PFSK-1 (cell line): ENCODE data around the gene MARK3. TPM values are rescaled to one million over a fixed set of nuclear protein-coding genes. Genes with fewer than 3 reads are reported as not detected.

ENCODE experiments used
- FOXP2 ChIP-seq: optimal IDR thresholded peaks from 2 replicates; pipeline ENCODE3; 2011; ENCODE audit warnings: borderline replicate concordance, control low read depth, inconsistent platforms; ENCODE audit not compliant: insufficient read depth; ENCODE audit errors: extremely low read length, extremely low read depth
- POLR2AphosphoS5 ChIP-seq: IDR thresholded peaks from 2 replicates; pipeline ENCODE4 v1.6.1; 2012; ENCODE audit warnings: low read depth, mild to moderate bottlenecking, control low read depth, low read length, moderate library complexity
- REST ChIP-seq, 2 experiments: IDR thresholded peaks; 2 replicates each; pipeline versions ENCODE4 v1.6.1 to v1.8.0; 2011 to 2012; ENCODE audit warnings: low read depth in 2 of 2, low read length in 2 of 2, control low read depth in 1 of 2, inconsistent platforms in 1 of 2, mild to moderate bottlenecking in 1 of 2, moderate library complexity in 1 of 2; ENCODE audit not compliant: insufficient read depth in 1 of 2
- SIN3A ChIP-seq: IDR thresholded peaks from 2 replicates; pipeline ENCODE4 v1.6.1; 2012; ENCODE audit warnings: mild to moderate bottlenecking, low read length, moderate library complexity, borderline replicate concordance; ENCODE audit not compliant: insufficient read depth
- TAF1 ChIP-seq: IDR thresholded peaks from 2 replicates; pipeline ENCODE4 v1.6.1; 2012; ENCODE audit warnings: low read length, control low read depth, borderline replicate concordance; ENCODE audit not compliant: insufficient read depth
- polyA plus RNA-seq: library from polyadenylated mRNA; unstranded; fragments of >200 nt; gene quantifications from one replicate; pipeline ENCODE4 v1.2.1, GENCODE V29; 2012; ENCODE audit warnings: low read depth, missing spikeins; ENCODE audit not compliant: insufficient read length

The MARK3 gene
- 77.9 TPM for polyA plus RNA-seq

- TF ChIP-seq REST (IDR thresholded peaks at IDR 0.05; ENCODE audit: insufficient read depth in 1 of 2, low read depth in 2 of 2, low read length in 2 of 2) (no peak), POLR2AphosphoS5 (peak; percentile 73), SIN3A (no peak), FOXP2 (peak; percentile 46), TAF1 (peak; percentile 67; the same call in 1 of the 2 replicates)
Observed at GRCh38 chr14:103385152-103385928, at the start of gene MARK3. Gene MARK3 (plus strand): TSS chr14:103385415. CDS start chr14:103386030, 615 bp downstream.

- no peak for TF ChIP-seq SIN3A
- no peak for TF ChIP-seq POLR2AphosphoS5
- no peak for TF ChIP-seq TAF1
- no peak for TF ChIP-seq FOXP2
- TF ChIP-seq REST (IDR thresholded peaks at IDR 0.05; ENCODE audit: insufficient read depth in 1 of 2, low read depth in 2 of 2, low read length in 2 of 2) = no peak
Observed at GRCh38 chr14:103336191-103336590, 49.0 kb upstream of the MARK3 start.

- TF ChIP-seq SIN3A (no peak), FOXP2 (no peak), TAF1 (no peak), REST (IDR thresholded peaks at IDR 0.05; ENCODE audit: insufficient read depth in 1 of 2, low read depth in 2 of 2, low read length in 2 of 2) (no peak), POLR2AphosphoS5 (no peak)
Observed at GRCh38 chr14:103337794-103338193, 47.4 kb upstream of the MARK3 start.

GRCh38 chr14:103339561-103339960 is 45.7 kb upstream of the MARK3 start:
- no peak for TF ChIP-seq SIN3A
- no peak for TF ChIP-seq POLR2AphosphoS5

GRCh38 chr14:103340480-103341212 is 44.6 kb upstream of the MARK3 start:
- TF ChIP-seq TAF1 (no peak), SIN3A (no peak), FOXP2 (no peak), POLR2AphosphoS5 (no peak)
